HUES48 (cell line): ENCODE measurements around the gene REXO1.
"Not testable (repeated sequence)": the region's sequence is repeated elsewhere in the genome, so short reads cannot be mapped to it uniquely, and the experiment has no call there.

Experiments used
- H3K27ac ChIP-seq: one replicate; pipeline ENCODE4 v1.7.0; 2013; ENCODE audit warnings: low read depth, low read length, inconsistent platforms
- H3K27me3 ChIP-seq: 2 replicates; pipeline ENCODE4 v1.6.1; 2013; ENCODE audit warnings: mild to moderate bottlenecking, low read length; ENCODE audit not compliant: control insufficient read depth, insufficient read depth
- H3K36me3 ChIP-seq: 2 replicates; pipeline ENCODE4 v1.6.1; 2013; ENCODE audit warnings: low read length; ENCODE audit not compliant: control insufficient read depth, insufficient read depth
- H3K4me1 ChIP-seq: 2 replicates; pipeline ENCODE4 v1.6.1; 2013; ENCODE audit warnings: mild to moderate bottlenecking, low read length; ENCODE audit not compliant: control insufficient read depth, insufficient read depth
- H3K4me3 ChIP-seq: 2 replicates; pipeline ENCODE4 v1.5.1; 2013; ENCODE audit warnings: mild to moderate bottlenecking, low read depth, low read length
- H3K9ac ChIP-seq: 2 replicates; pipeline ENCODE4 v1.6.1; 2013; ENCODE audit warnings: mild to moderate bottlenecking, low read depth, low read length, moderate library complexity
- H3K9me3 ChIP-seq: 2 replicates; pipeline ENCODE4 v1.6.1; 2013; ENCODE audit warnings: low read length; ENCODE audit not compliant: control insufficient read depth, insufficient read depth

REXO1 gene

GRCh38 chr19:1848399-1849131 is at the start of gene REXO1:
Gene REXO1, minus strand, starts transcription at chr19:1848483. Its CDS starts 125 bp downstream, at chr19:1848358.
- Histone ChIP-seq H3K27ac (peak within 1 kb of the TSS; percentile 100), H3K27me3 (no peaks in the 10 kb centered on the region), H3K9me3 (no peaks in the 10 kb centered on the region), H3K4me3 (peak within 1 kb of the TSS; percentile 93), H3K36me3 (peaks cover 10% of the 10 kb centered on the region; the same call in 1 of the 2 replicates), H3K4me1 (peaks cover 7% of the 10 kb centered on the region), H3K9ac (peak within 1 kb of the TSS; percentile 100)

GRCh38 chr19:1896508-1896907 is 48.2 kb upstream of the REXO1 start:
- no peaks in the 10 kb centered on the region for H3K4me1 ChIP-seq
- no peak overlapping the region for H3K9ac ChIP-seq
- H3K27me3 ChIP-seq = no peaks in the 10 kb centered on the region
- no peaks in the 10 kb centered on the region for H3K9me3 ChIP-seq
- H3K36me3 ChIP-seq = no peaks in the 10 kb centered on the region
- no peak overlapping the region for H3K27ac ChIP-seq
- H3K4me3 ChIP-seq = no peak overlapping the region

- H3K27ac ChIP-seq = no peak overlapping the region
- no peaks in the 10 kb centered on the region for H3K27me3 ChIP-seq
- no peaks in the 10 kb centered on the region for H3K9me3 ChIP-seq
- no peaks in the 10 kb centered on the region for H3K4me1 ChIP-seq
- H3K36me3 ChIP-seq = no peaks in the 10 kb centered on the region
- no peak overlapping the region for H3K4me3 ChIP-seq
- no peak overlapping the region for H3K9ac ChIP-seq
Measured at GRCh38 chr19:1893791-1894190, 45.5 kb upstream of the REXO1 start.

- peaks cover 4% of the 10 kb centered on the region; the same call in 1 of the 2 replicates for H3K4me1 ChIP-seq
- H3K9me3 ChIP-seq = no peaks in the 10 kb centered on the region
- H3K4me3 ChIP-seq = no peak overlapping the region
- H3K36me3 ChIP-seq = no peaks in the 10 kb centered on the region
- no peak overlapping the region for H3K9ac ChIP-seq
- H3K27ac ChIP-seq = no peak overlapping the region
- no peaks in the 10 kb centered on the region for H3K27me3 ChIP-seq
Measured at GRCh38 chr19:1889907-1890306, 41.6 kb upstream of the REXO1 start.

- no peaks in the 10 kb centered on the region for H3K36me3 ChIP-seq
- no peak overlapping the region for H3K27ac ChIP-seq
- H3K9ac ChIP-seq = no peak overlapping the region
- no peaks in the 10 kb centered on the region for H3K9me3 ChIP-seq
- H3K27me3 ChIP-seq = no peaks in the 10 kb centered on the region
- peaks cover 11% of the 10 kb centered on the region for H3K4me1 ChIP-seq
- no peak overlapping the region for H3K4me3 ChIP-seq
Measured at GRCh38 chr19:1888385-1888784, 40.1 kb upstream of the REXO1 start.

- not testable (repeated sequence) for H3K9me3 ChIP-seq, H3K27ac ChIP-seq, H3K36me3 ChIP-seq, H3K9ac ChIP-seq, H3K4me3 ChIP-seq, H3K27me3 ChIP-seq
- peaks cover 11% of the 10 kb centered on the region for H3K4me1 ChIP-seq
Measured at GRCh38 chr19:1886360-1886759, 38.1 kb upstream of the REXO1 start.

- not testable (repeated sequence) for H3K27ac ChIP-seq, H3K27me3 ChIP-seq, H3K36me3 ChIP-seq, H3K9ac ChIP-seq, H3K9me3 ChIP-seq
- H3K4me3 ChIP-seq = peak within 1 kb of the TSS; percentile 94
- peaks cover 11% of the 10 kb centered on the region for H3K4me1 ChIP-seq
Measured at GRCh38 chr19:1885398-1886119, 37.3 kb upstream of the REXO1 start, which contains the start of gene ABHD17A. Gene ABHD17A, minus strand, starts transcription at chr19:1885496. Its CDS starts 3,930 bp downstream, at chr19:1881566.

GRCh38 chr19:1884719-1885334 is 36.5 kb upstream of the REXO1 start:
- Histone ChIP-seq H3K36me3 (no peaks in the 10 kb centered on the region), H3K4me1 (peaks cover 11% of the 10 kb centered on the region), H3K27me3 (no peaks in the 10 kb centered on the region), H3K4me3 (peak overlapping the region; percentile 94), H3K9me3 (no peaks in the 10 kb centered on the region), H3K27ac (no peak overlapping the region), H3K9ac (no peak overlapping the region; the same call in 1 of the 2 replicates)

- no peak overlapping the region for H3K27ac ChIP-seq
- no peaks in the 10 kb centered on the region for H3K27me3 ChIP-seq
- H3K4me1 ChIP-seq = peaks cover 11% of the 10 kb centered on the region
- no peak overlapping the region; the same call in 1 of the 2 replicates for H3K9ac ChIP-seq
- H3K4me3 ChIP-seq = peak overlapping the region; percentile 94
- no peaks in the 10 kb centered on the region for H3K9me3 ChIP-seq
- no peaks in the 10 kb centered on the region for H3K36me3 ChIP-seq
Measured at GRCh38 chr19:1884291-1884718, 36.0 kb upstream of the REXO1 start.

- Histone ChIP-seq H3K27ac (no peak overlapping the region), H3K4me3 (peak overlapping the region; percentile 94), H3K27me3 (no peaks in the 10 kb centered on the region), H3K4me1 (peaks cover 11% of the 10 kb centered on the region), H3K9ac (no peak overlapping the region), H3K36me3 (no peaks in the 10 kb centered on the region), H3K9me3 (no peaks in the 10 kb centered on the region)
Measured at GRCh38 chr19:1883784-1884183, 35.5 kb upstream of the REXO1 start.
